H9 (cell line): ENCODE results near the gene VSTM4. TPM values are rescaled to one million over a fixed set of nuclear protein-coding genes. Genes with fewer than 3 reads are reported as not detected.

Experiments used
- DNase-seq: peaks from one replicate; pipeline ENCODE4 v3.0.0-alpha.2; 2017
- H2AFZ ChIP-seq: one replicate; pipeline ENCODE4 v1.6.1; 2013; ENCODE audit warnings: mild to moderate bottlenecking, low read length, control low read depth, moderate library complexity
- H2AK5ac ChIP-seq: 2 replicates; pipeline ENCODE4 v1.6.1; 2013; ENCODE audit warnings: low read length, control low read depth, mixed read lengths; ENCODE audit not compliant: insufficient read length
- H2BK120ac ChIP-seq: one replicate; pipeline ENCODE4 v1.6.1; 2013; ENCODE audit warnings: low read depth, mild to moderate bottlenecking, low read length, control low read depth, inconsistent platforms; ENCODE audit not compliant: poor library complexity, severe bottlenecking
- H2BK12ac ChIP-seq: 2 replicates; pipeline ENCODE4 v1.6.1; 2013; ENCODE audit warnings: low read length, control low read depth, mixed read lengths, low read depth; ENCODE audit not compliant: insufficient read length
- H2BK15ac ChIP-seq: 2 replicates; pipeline ENCODE4 v1.6.1; 2013; ENCODE audit warnings: low read depth, low read length, control low read depth
- H2BK20ac ChIP-seq: one replicate; pipeline ENCODE4 v1.6.1; 2013; ENCODE audit warnings: low read depth, mild to moderate bottlenecking, low read length, control low read depth, inconsistent platforms; ENCODE audit not compliant: poor library complexity, severe bottlenecking
- H2BK5ac ChIP-seq: 2 replicates; pipeline ENCODE4 v1.6.1; 2013; ENCODE audit warnings: low read length, control low read depth, mixed read lengths; ENCODE audit not compliant: insufficient read length
- H3K14ac ChIP-seq: 2 replicates; pipeline ENCODE4 v1.6.1; 2013; ENCODE audit warnings: low read length, control low read depth; ENCODE audit not compliant: insufficient read depth
- H3K18ac ChIP-seq: 2 replicates; pipeline ENCODE4 v1.6.1; 2013; ENCODE audit warnings: low read depth, mild to moderate bottlenecking, mixed read lengths, low read length, control low read depth; ENCODE audit not compliant: insufficient read length
- H3K23ac ChIP-seq: 2 replicates; pipeline ENCODE4 v1.6.1; 2013; ENCODE audit warnings: low read length, control low read depth, mixed read lengths, low read depth; ENCODE audit not compliant: insufficient read length
- H3K23me2 ChIP-seq: 2 replicates; pipeline ENCODE4 v1.6.1; 2013; ENCODE audit warnings: low read depth, mild to moderate bottlenecking, mixed read lengths, low read length, control low read depth; ENCODE audit not compliant: insufficient read length, poor library complexity, severe bottlenecking
- H3K27ac ChIP-seq: 2 replicates; pipeline ENCODE4 v1.5.1; 2013; ENCODE audit warnings: low read length, control low read depth, mixed read lengths, low read depth; ENCODE audit not compliant: insufficient read length
- H3K27me3 ChIP-seq: 2 replicates; pipeline ENCODE4 v1.6.1; 2013; ENCODE audit warnings: low read length, control low read depth, inconsistent platforms; ENCODE audit not compliant: insufficient read depth
- H3K4ac ChIP-seq: 2 replicates; pipeline ENCODE4 v1.6.1; 2013; ENCODE audit warnings: low read depth, mild to moderate bottlenecking, control low read depth, inconsistent platforms, low read length, moderate library complexity
- H3K4me1 ChIP-seq: 2 replicates; pipeline ENCODE4 v1.6.1; 2013; ENCODE audit warnings: low read length, control low read depth, inconsistent platforms; ENCODE audit not compliant: insufficient read depth
- H3K4me2 ChIP-seq: 2 replicates; pipeline ENCODE4 v1.6.1; 2013; ENCODE audit warnings: low read length, control low read depth, mixed read lengths; ENCODE audit not compliant: insufficient read length, insufficient read depth
- H3K56ac ChIP-seq: 2 replicates; pipeline ENCODE4 v1.6.1; 2013; ENCODE audit warnings: low read depth, mild to moderate bottlenecking, mixed read lengths, low read length, control low read depth; ENCODE audit not compliant: insufficient read length
- H3K79me1 ChIP-seq: 2 replicates; pipeline ENCODE4 v1.6.1; 2013; ENCODE audit warnings: low read depth, mild to moderate bottlenecking, moderate library complexity, low read length, control low read depth, inconsistent platforms; ENCODE audit not compliant: insufficient read depth, poor library complexity, severe bottlenecking
- H3K79me2 ChIP-seq: 2 replicates; pipeline ENCODE4 v1.6.1; 2013; ENCODE audit warnings: low read length, control low read depth, inconsistent platforms; ENCODE audit not compliant: insufficient read depth
- H3K9ac ChIP-seq: 2 replicates; pipeline ENCODE4 v1.6.1; 2013; ENCODE audit warnings: low read length, control low read depth, mixed read lengths; ENCODE audit not compliant: insufficient read length; ENCODE audit errors: extremely low read depth
- H3K9me3 ChIP-seq: one replicate; pipeline ENCODE4 v1.6.1; 2013; ENCODE audit warnings: low read depth, low read length, inconsistent platforms; ENCODE audit not compliant: control insufficient read depth
- H3T11ph ChIP-seq: one replicate; pipeline ENCODE4 v1.6.1; 2013; ENCODE audit warnings: mild to moderate bottlenecking, low read length, control low read depth, inconsistent platforms
- H4K20me1 ChIP-seq: one replicate; pipeline ENCODE4 v1.6.1; 2013; ENCODE audit not compliant: control insufficient read depth, insufficient read length, insufficient read depth
- H4K5ac ChIP-seq: 2 replicates; pipeline ENCODE4 v1.6.1; 2013; ENCODE audit warnings: low read depth, mild to moderate bottlenecking, mixed read lengths, low read length, control low read depth; ENCODE audit not compliant: insufficient read length
- H4K8ac ChIP-seq: replicated peaks from 2 replicates; pipeline ENCODE4 v1.6.1; 2013; ENCODE audit warnings: low read length, control low read depth, mixed read lengths, low read depth; ENCODE audit not compliant: insufficient read length
- H4K91ac ChIP-seq: 2 replicates; pipeline ENCODE4 v1.6.1; 2013; ENCODE audit warnings: low read depth, mild to moderate bottlenecking, moderate library complexity, mixed read lengths, low read length, control low read depth; ENCODE audit not compliant: insufficient read length
- H3K27ac Mint-ChIP-seq, 3 experiments: 2 replicates in 2 of 3; 3 replicates in 1 of 3; pipeline ENCODE4 v1.8.0; 2020 to 2021; ENCODE audit warnings: mixed read lengths in 3 of 3, mild to moderate bottlenecking in 1 of 3, moderate library complexity in 1 of 3
- H3K27me3 Mint-ChIP-seq: 2 replicates; pipeline ENCODE4 v1.8.0; 2021; ENCODE audit warnings: low read depth, mild to moderate bottlenecking, moderate library complexity, mixed read lengths
- H3K36me3 Mint-ChIP-seq, 3 experiments: 2 replicates in 2 of 3; 3 replicates in 1 of 3; pipeline ENCODE4 v1.8.0; 2020 to 2021; ENCODE audit warnings: low read depth in 3 of 3, mixed read lengths in 3 of 3; ENCODE audit not compliant: insufficient read depth in 1 of 3
- H3K4me1 Mint-ChIP-seq, 2 experiments: 2 replicates each; pipeline ENCODE4 v1.8.0; 2020; ENCODE audit warnings: mixed read lengths in 2 of 2
- H3K4me3 Mint-ChIP-seq, 2 experiments: 2 replicates in 1 of 2; 3 replicates in 1 of 2; pipeline ENCODE4 v1.8.0; 2020 to 2021; ENCODE audit warnings: mild to moderate bottlenecking in 2 of 2, mixed read lengths in 2 of 2, moderate library complexity in 1 of 2
- H3K9me3 Mint-ChIP-seq, 2 experiments: 2 replicates in 1 of 2; 3 replicates in 1 of 2; pipeline ENCODE4 v1.8.0; 2020; ENCODE audit warnings: mild to moderate bottlenecking in 2 of 2, mixed read lengths in 2 of 2, moderate library complexity in 1 of 2
- CTCF ChIP-seq: fragments of 200-600 bp; sonication (generic); conservative IDR thresholded peaks from 3 replicates; pipeline ENCODE4 v1.8.0; 2021; ENCODE audit warnings: antibody characterized with exemption, mild to moderate bottlenecking
- WGBS: extraction: QIAGEN DNeasy Blood & Tissue Kit; methylation state at CpG from one replicate; pipeline ENCODE4 v1.1.7; 2013; ENCODE audit warnings: missing lambda C conversion rate, low lambda C conversion rate, mixed read lengths; ENCODE audit not compliant: insufficient read length; ENCODE audit errors: extremely low coverage; 5-methylcytosine and 5-hydroxymethylcytosine counted together
- total RNA-seq: library from RNA; stranded (reverse); gene quantifications from 2 replicates; pipeline ENCODE4 v1.2.1, GENCODE V29; 2021

Gene VSTM4
- total RNA-seq, 1 experiment from 2014 or later, result 0.44 TPM

GRCh38 chr10:49058463-49059255 is 56.7 kb downstream of the VSTM4 start:
- Histone ChIP-seq H4K20me1 (no peaks in the 10 kb centered on the region), H3K14ac (no peak overlapping the region), H2AFZ (no peak overlapping the region), H3K4me2 (no peak overlapping the region), H2BK20ac (no peak overlapping the region), H4K8ac (no peak overlapping the region), H3K56ac (no peak overlapping the region), H3K4me1 (no peaks in the 10 kb centered on the region), H3K4ac (no peak overlapping the region), H2BK15ac (no peak overlapping the region), H3K23me2 (no peaks in the 10 kb centered on the region), H3K9ac (no peak overlapping the region), H4K91ac (no peak overlapping the region), H3K27ac (no peak overlapping the region), H2BK120ac (no peak overlapping the region), H3K9me3 (no peaks in the 10 kb centered on the region), H3K18ac (no peak overlapping the region), H3K27me3 (no peaks in the 10 kb centered on the region), H2BK5ac (no peak overlapping the region), H3T11ph (no peak overlapping the region), H3K23ac (no peak overlapping the region), H3K79me2 (no peaks in the 10 kb centered on the region), H3K79me1 (no peaks in the 10 kb centered on the region), H2BK12ac (no peak overlapping the region), H4K5ac (no peak overlapping the region), H2AK5ac (no peak overlapping the region)
- Mint-ChIP-seq H3K9me3 (peaks cover 15 to 33% of the 10 kb centered on the region in 2 experiments), H3K27me3 (peaks cover 3% of the 10 kb centered on the region), H3K27ac (no peak overlapping the region), H3K36me3 (peaks cover 5 to 15% (median 8%) of the 10 kb centered on the region in 3 experiments; a peak in 6 of 7 replicates), H3K4me3 (no peak overlapping the region), H3K4me1 (no peaks in the 10 kb centered on the region)
- no CpG with 5 or more reads among the region's 7 CpGs for WGBS
- TF ChIP-seq CTCF, result no peak
- no peak for DNase-seq
